Fibroblast of lung (primary cell): ENCODE measurements around the gene RYR2. TPM values are rescaled to one million over a fixed set of nuclear protein-coding genes. Genes with fewer than 3 reads are reported as not detected.

Experiments used
- DNase-seq, 2 donors: peaks; one replicate each; pipeline versions ENCODE4 v3.0.0 to v3.0.0-alpha.2; 2010; ENCODE audit warnings: low read depth in 2 of 2
- H2AFZ ChIP-seq: 2 replicates; pipeline ENCODE4 v1.5.1; 2012; ENCODE audit warnings: low read length, control low read depth, inconsistent platforms
- H3K27ac ChIP-seq: 2 replicates; pipeline ENCODE4 v1.5.1; 2011; ENCODE audit warnings: low read length, control low read depth; ENCODE audit not compliant: insufficient read depth
- H3K27me3 ChIP-seq: 2 replicates; pipeline ENCODE4 v1.5.1; 2011; ENCODE audit warnings: mild to moderate bottlenecking, low read length; ENCODE audit not compliant: control insufficient read depth, insufficient read depth
- H3K36me3 ChIP-seq: 2 replicates; pipeline ENCODE4 v1.5.1; 2011; ENCODE audit warnings: low read length; ENCODE audit not compliant: control insufficient read depth, insufficient read depth
- H3K4me1 ChIP-seq: 2 replicates; pipeline ENCODE4 v1.5.1; 2011; ENCODE audit warnings: low read length; ENCODE audit not compliant: control insufficient read depth, insufficient read depth; ENCODE audit errors: extremely low read depth
- H3K4me2 ChIP-seq: 2 replicates; pipeline ENCODE4 v1.5.1; 2011; ENCODE audit warnings: low read length, control low read depth; ENCODE audit not compliant: insufficient read depth; ENCODE audit errors: extremely low read depth
- H3K4me3 ChIP-seq, 4 experiments: fragments of 200-600 bp in 1 of 4; sonication (generic) in 1 of 4; replicated peaks in 1 of 4; 2 replicates each; pipeline ENCODE4 v1.5.1; 2011 to 2016; ENCODE audit warnings: low read length in 4 of 4, low read depth in 3 of 4, mild to moderate bottlenecking in 3 of 4, control low read depth in 2 of 4, inconsistent platforms in 1 of 4, mixed read lengths in 1 of 4; ENCODE audit not compliant: insufficient read depth in 1 of 4; ENCODE audit errors: control extremely low read depth in 1 of 4
- H3K79me2 ChIP-seq: 2 replicates; pipeline ENCODE4 v1.5.1; 2012; ENCODE audit warnings: mild to moderate bottlenecking, low read length, inconsistent platforms; ENCODE audit not compliant: control insufficient read depth, insufficient read depth
- H3K9ac ChIP-seq: 2 replicates; pipeline ENCODE4 v1.5.1; 2011; ENCODE audit warnings: mild to moderate bottlenecking, low read length, control low read depth; ENCODE audit not compliant: insufficient read depth
- H3K9me3 ChIP-seq: 2 replicates; pipeline ENCODE4 v1.5.1; 2012; ENCODE audit warnings: low read depth, low read length; ENCODE audit not compliant: control insufficient read depth, insufficient read depth
- H4K20me1 ChIP-seq: 2 replicates; pipeline ENCODE4 v1.5.1; 2011; ENCODE audit warnings: low read length; ENCODE audit not compliant: control insufficient read depth, insufficient read depth; ENCODE audit errors: extremely low read depth
- EZH2 ChIP-seq: IDR thresholded peaks from 2 replicates; pipeline ENCODE4 v1.5.1; 2012; ENCODE audit warnings: low read length, control low read depth, mild to moderate bottlenecking; ENCODE audit errors: missing control alignments
- polyA plus RNA-seq, 2 donors: library from polyadenylated mRNA; depleted of rRNA in 1 of 2; stranded (reverse) in 1 of 2; unstranded in 1 of 2; fragments of >200 nt; gene quantifications; 2 replicates each; pipeline ENCODE4 v1.2.1, GENCODE V29; 2011 to 2012; ENCODE audit warnings: missing spikeins in 1 of 2
- total RNA-seq: library from RNA; depleted of rRNA; stranded (reverse); fragments of >200 nt; gene quantifications from 2 replicates; pipeline ENCODE4 v1.2.1, GENCODE V29; 2014
- TF ChIP-seq, protein P1 (sequence below), 2 donors: IDR thresholded peaks in 1 of 2; conservative IDR thresholded peaks in 1 of 2; 1 replicate in 1 of 2; 2 replicates in 1 of 2; pipeline ENCODE4 v1.5.1; 2011 to 2012; ENCODE audit warnings: low read length in 2 of 2, control low read depth in 1 of 2, inconsistent platforms in 1 of 2, low read depth in 1 of 2, mild to moderate bottlenecking in 1 of 2

RYR2 gene
- total and polyA plus RNA-seq, 2 donors (not counting 1 experiment from before 2014, with no cell fraction given): 0.06 to 0.17 TPM

DNA sequence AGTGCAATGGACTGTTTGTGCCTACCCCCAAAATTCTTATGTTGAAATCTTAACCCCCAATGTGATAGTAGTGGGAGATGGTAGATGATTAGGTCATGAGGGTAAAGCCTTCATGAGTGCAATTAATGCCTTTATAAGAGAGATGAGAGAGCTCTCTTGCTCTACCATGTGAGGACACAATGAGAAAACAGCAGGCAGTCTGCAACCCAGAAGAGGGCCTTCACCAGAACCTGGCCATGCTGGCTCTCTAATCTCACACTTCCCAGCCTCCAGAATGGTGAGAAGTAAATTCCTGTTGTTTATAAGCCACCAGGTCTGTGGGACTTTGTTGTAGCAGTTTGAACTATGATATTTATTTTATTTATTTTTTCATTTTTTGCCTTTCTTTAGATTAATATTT, 21.0 kb downstream of the RYR2 start:
- DNase-seq: no peak
- TF ChIP-seq EZH2: no peak
- TF ChIP-seq, protein P1, sequence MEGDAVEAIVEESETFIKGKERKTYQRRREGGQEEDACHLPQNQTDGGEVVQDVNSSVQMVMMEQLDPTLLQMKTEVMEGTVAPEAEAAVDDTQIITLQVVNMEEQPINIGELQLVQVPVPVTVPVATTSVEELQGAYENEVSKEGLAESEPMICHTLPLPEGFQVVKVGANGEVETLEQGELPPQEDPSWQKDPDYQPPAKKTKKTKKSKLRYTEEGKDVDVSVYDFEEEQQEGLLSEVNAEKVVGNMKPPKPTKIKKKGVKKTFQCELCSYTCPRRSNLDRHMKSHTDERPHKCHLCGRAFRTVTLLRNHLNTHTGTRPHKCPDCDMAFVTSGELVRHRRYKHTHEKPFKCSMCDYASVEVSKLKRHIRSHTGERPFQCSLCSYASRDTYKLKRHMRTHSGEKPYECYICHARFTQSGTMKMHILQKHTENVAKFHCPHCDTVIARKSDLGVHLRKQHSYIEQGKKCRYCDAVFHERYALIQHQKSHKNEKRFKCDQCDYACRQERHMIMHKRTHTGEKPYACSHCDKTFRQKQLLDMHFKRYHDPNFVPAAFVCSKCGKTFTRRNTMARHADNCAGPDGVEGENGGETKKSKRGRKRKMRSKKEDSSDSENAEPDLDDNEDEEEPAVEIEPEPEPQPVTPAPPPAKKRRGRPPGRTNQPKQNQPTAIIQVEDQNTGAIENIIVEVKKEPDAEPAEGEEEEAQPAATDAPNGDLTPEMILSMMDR (conservative IDR thresholded peaks at IDR 0.05 in 1 of 2, IDR thresholded peaks at IDR 0.05 in 1 of 2; ENCODE audit: low read depth in 1 of 2, low read length in 2 of 2): no peak
- no peak overlapping the region for H3K27ac ChIP-seq
- no peaks in the 10 kb centered on the region for H3K36me3 ChIP-seq
- no peaks in the 10 kb centered on the region for H4K20me1 ChIP-seq
- H3K9ac ChIP-seq: no peak overlapping the region
- no peak overlapping the region for H2AFZ ChIP-seq
- H3K4me3 ChIP-seq: no peak overlapping the region
- H3K4me1 ChIP-seq: no peaks in the 10 kb centered on the region
- H3K4me2 ChIP-seq: no peak overlapping the region
- no peaks in the 10 kb centered on the region for H3K79me2 ChIP-seq
- no peaks in the 10 kb centered on the region for H3K9me3 ChIP-seq
- H3K27me3 ChIP-seq: no peaks in the 10 kb centered on the region

DNA sequence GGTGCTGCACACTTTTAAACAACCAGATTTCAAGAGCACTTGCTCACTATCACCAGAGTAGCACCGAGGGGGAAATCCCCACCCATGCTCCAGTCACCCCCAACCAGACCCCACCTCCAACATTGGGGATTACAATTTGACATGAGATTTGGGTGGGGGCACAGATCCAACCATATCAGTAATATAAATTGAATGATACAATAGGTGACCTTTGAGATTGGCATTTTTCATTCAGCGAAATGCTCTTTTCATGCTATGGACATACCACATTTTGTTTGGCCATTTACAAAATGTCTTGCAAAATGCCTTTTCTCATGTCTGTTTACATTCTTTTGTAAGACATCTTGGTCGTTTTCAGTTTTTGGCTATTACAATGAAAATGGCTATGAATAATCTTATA, 23.9 kb downstream of the RYR2 start:
- H3K9me3 ChIP-seq: no peaks in the 10 kb centered on the region
- H3K27ac ChIP-seq: no peak overlapping the region
- no peak overlapping the region for H3K9ac ChIP-seq
- H3K4me1 ChIP-seq: no peaks in the 10 kb centered on the region
- H3K27me3 ChIP-seq: no peaks in the 10 kb centered on the region
- H3K79me2 ChIP-seq: no peaks in the 10 kb centered on the region
- no peak overlapping the region for H2AFZ ChIP-seq
- no peak for DNase-seq
- no peak overlapping the region for H3K4me3 ChIP-seq
- H3K36me3 ChIP-seq: no peaks in the 10 kb centered on the region
- no peak for TF ChIP-seq EZH2
- TF ChIP-seq, protein P1 (conservative IDR thresholded peaks at IDR 0.05 in 1 of 2, IDR thresholded peaks at IDR 0.05 in 1 of 2; ENCODE audit: low read depth in 1 of 2, low read length in 2 of 2): no peak
- H4K20me1 ChIP-seq: no peaks in the 10 kb centered on the region
- no peak overlapping the region for H3K4me2 ChIP-seq

GRCh38 chr1:237070519-237070918, 28.5 kb downstream of the RYR2 start:
- H3K27ac ChIP-seq: no peak overlapping the region
- H3K36me3 ChIP-seq: no peaks in the 10 kb centered on the region
- no peaks in the 10 kb centered on the region for H4K20me1 ChIP-seq
- H3K4me2 ChIP-seq: no peak overlapping the region
- no peaks in the 10 kb centered on the region for H3K9me3 ChIP-seq
- no peak overlapping the region for H2AFZ ChIP-seq
- TF ChIP-seq EZH2: no peak
- TF ChIP-seq, protein P1 (conservative IDR thresholded peaks at IDR 0.05 in 1 of 2, IDR thresholded peaks at IDR 0.05 in 1 of 2; ENCODE audit: low read depth in 1 of 2, low read length in 2 of 2): no peak
- H3K4me1 ChIP-seq: no peaks in the 10 kb centered on the region
- no peak for DNase-seq
- no peak overlapping the region for H3K4me3 ChIP-seq
- H3K27me3 ChIP-seq: no peaks in the 10 kb centered on the region
- H3K9ac ChIP-seq: no peak overlapping the region
- no peaks in the 10 kb centered on the region for H3K79me2 ChIP-seq
